ENCODE results near the gene PIKFYVE. TPM values are rescaled to one million over a fixed set of nuclear protein-coding genes. Genes with fewer than 3 reads are reported as not detected.
"Not testable (repeated sequence)": the region's sequence is repeated elsewhere in the genome, so short reads cannot be mapped to it uniquely, and the experiment has no call there.

PIKFYVE gene
- total RNA-seq, 4 donors from 2014 or later, result 35.2 to 51.3 (median 41.7) TPM

GRCh38 chr2:208369091-208369490 lies 103.0 kb downstream of the PIKFYVE start:
- no peak for TF ChIP-seq POLR2A (IDR thresholded peaks at IDR 0.05)
- no peak for TF ChIP-seq CTCF (IDR thresholded peaks at IDR 0.05)
- intact Hi-C loops (cut with DNase I), result no loop called here
- Histone ChIP-seq H3K4me3 (replicated peaks in 1 of 3) (no peak overlapping the region), H3K27ac (no peak overlapping the region), H3K27me3 (no peaks in the 10 kb centered on the region), H3K4me1 (no peaks in the 10 kb centered on the region), H3K36me3 (no peaks in the 10 kb centered on the region), H3K9me3 (no peaks in the 10 kb centered on the region)
- no peak for DNase-seq
- 93 to 98% methylated on average over 2 of the region's 2 CpGs for WGBS, 2 donors

GRCh38 chr2:208370881-208371633 lies 105.0 kb downstream of the PIKFYVE start:
- intact Hi-C loops (cut with DNase I), result no loop called here
- H3K4me3 ChIP-seq (replicated peaks in 1 of 3), result no peak overlapping the region
- H3K27ac ChIP-seq, result no peak overlapping the region
- no peaks in the 10 kb centered on the region for H3K4me1 ChIP-seq
- 79 to 82% methylated on average over 8 of the region's 8 CpGs for WGBS, 2 donors
- DNase-seq, result no peak
- no peaks in the 10 kb centered on the region for H3K27me3 ChIP-seq
- TF ChIP-seq CTCF (IDR thresholded peaks at IDR 0.05) (no peak), POLR2A (IDR thresholded peaks at IDR 0.05) (no peak)
- H3K9me3 ChIP-seq, result no peaks in the 10 kb centered on the region
- no peaks in the 10 kb centered on the region for H3K36me3 ChIP-seq

GRCh38 chr2:208371634-208371935 lies 105.5 kb downstream of the PIKFYVE start:
- no peaks in the 10 kb centered on the region for H3K27me3 ChIP-seq
- H3K36me3 ChIP-seq, result no peaks in the 10 kb centered on the region
- no peaks in the 10 kb centered on the region for H3K4me1 ChIP-seq
- TF ChIP-seq CTCF (IDR thresholded peaks at IDR 0.05), result no peak
- TF ChIP-seq POLR2A (IDR thresholded peaks at IDR 0.05), result no peak
- intact Hi-C loops (cut with DNase I), result no loop called here
- no peak overlapping the region for H3K4me3 ChIP-seq (replicated peaks in 1 of 3)
- 41 to 95% methylated on average over 1 of the region's 1 CpG for WGBS, 2 donors
- DNase-seq, result no peak
- no peaks in the 10 kb centered on the region for H3K9me3 ChIP-seq
- H3K27ac ChIP-seq, result no peak overlapping the region

GRCh38 chr2:208373460-208374089 lies 107.5 kb downstream of the PIKFYVE start:
- Histone ChIP-seq H3K9me3 (no peaks in the 10 kb centered on the region), H3K27ac (no peak overlapping the region), H3K4me1 (no peaks in the 10 kb centered on the region), H3K36me3 (no peaks in the 10 kb centered on the region), H3K4me3 (replicated peaks in 1 of 3) (no peak overlapping the region), H3K27me3 (no peaks in the 10 kb centered on the region)
- TF ChIP-seq CTCF (IDR thresholded peaks at IDR 0.05) (peak; percentile 52 to 81 (median 66)), POLR2A (IDR thresholded peaks at IDR 0.05) (no peak)
- intact Hi-C loops (cut with DNase I), result no loop called here
- 44 to 47% methylated on average over 2 of the region's 2 CpGs for WGBS, 2 donors
- peak; percentile 32 to 37 for DNase-seq

- no peak for DNase-seq
- intact Hi-C loops (cut with DNase I), result no loop called here
- Histone ChIP-seq H3K4me1 (no peaks in the 10 kb centered on the region), H3K27ac (no peak overlapping the region), H3K4me3 (replicated peaks in 1 of 3) (no peak overlapping the region), H3K36me3 (no peaks in the 10 kb centered on the region), H3K9me3 (no peaks in the 10 kb centered on the region), H3K27me3 (no peaks in the 10 kb centered on the region)
- 77 to 78% methylated on average over 1 of the region's 1 CpG for WGBS, 2 donors
- no peak for TF ChIP-seq CTCF (IDR thresholded peaks at IDR 0.05)
- TF ChIP-seq POLR2A (IDR thresholded peaks at IDR 0.05), result no peak
Measured at GRCh38 chr2:208375491-208376068, 109.5 kb downstream of the PIKFYVE start.

GRCh38 chr2:208377344-208377860 lies 111.3 kb downstream of the PIKFYVE start:
- intact Hi-C loops (cut with DNase I); H3K9me3 ChIP-seq; DNase-seq: not testable (repeated sequence)

More at GRCh38 chr2:208377344-208377860, 111.3 kb downstream of the PIKFYVE start:
- not testable (repeated sequence) for H3K4me1 ChIP-seq; H3K4me3 ChIP-seq (replicated peaks in 1 of 3); H3K27ac ChIP-seq; H3K36me3 ChIP-seq; H3K27me3 ChIP-seq
- 87 to 91% methylated on average over 20 to 25 of the region's 40 CpGs for WGBS, 2 donors

All from thyroid gland (tissue), 4 donors.